Common myeloid progenitor, CD34-positive (primary cell): ENCODE data around the gene TINAGL1.

Source experiments
- CTCF ChIA-PET: fragments of 350-600 bp; sonication (Branson Sonifier 250); formaldehyde crosslinking; loops from one replicate; lab custom pipeline; 2021; ENCODE audit warnings: antibody characterized with exemption; lab: Charles Lee
- POLR2A ChIA-PET: fragments of 350-600 bp; sonication (Branson Sonifier 250); formaldehyde crosslinking; loops from one replicate; lab custom pipeline; 2021; ENCODE audit warnings: antibody characterized with exemption; lab: Charles Lee
- DNase-seq, 3 donors: peaks; one replicate each; pipeline versions ENCODE4 v3.0.0 to v3.0.0-alpha.2; 2013
- H3K27ac ChIP-seq, 2 experiments: 1 replicate in 1 of 2; 2 replicates in 1 of 2; pipeline ENCODE4 v1.7.0; 2013; ENCODE audit warnings: inconsistent platforms in 2 of 2, low read length in 2 of 2, mild to moderate bottlenecking in 2 of 2, low read depth in 1 of 2, moderate library complexity in 1 of 2; ENCODE audit not compliant: severe bottlenecking in 2 of 2, insufficient read depth in 1 of 2, poor library complexity in 1 of 2
- H3K27me3 ChIP-seq, 5 experiments: replicated peaks in 2 of 5; 1 replicate in 3 of 5; 2 replicates in 2 of 5; pipeline versions ENCODE4 v1.6.1 to v1.7.0; 2013; ENCODE audit warnings: low read length in 4 of 5, mild to moderate bottlenecking in 2 of 5, moderate library complexity in 2 of 5, inconsistent platforms in 1 of 5; ENCODE audit not compliant: insufficient read depth in 5 of 5, control insufficient read depth in 4 of 5
- H3K36me3 ChIP-seq, 4 experiments: 1 replicate in 2 of 4; 2 replicates in 2 of 4; pipeline versions ENCODE4 v1.6.1 to v1.7.0; 2013; ENCODE audit warnings: low read length in 3 of 4, control low read depth in 1 of 4, mild to moderate bottlenecking in 1 of 4; ENCODE audit not compliant: control insufficient read depth in 4 of 4, insufficient read depth in 4 of 4
- H3K4me1 ChIP-seq, 4 experiments: 1 replicate in 3 of 4; 2 replicates in 1 of 4; pipeline versions ENCODE4 v1.6.1 to v1.7.1; 2013; ENCODE audit warnings: low read length in 3 of 4, mild to moderate bottlenecking in 3 of 4, control low read depth in 1 of 4, inconsistent platforms in 1 of 4, moderate library complexity in 1 of 4; ENCODE audit not compliant: control insufficient read depth in 4 of 4, insufficient read depth in 4 of 4; ENCODE audit errors: control extremely low read depth in 1 of 4
- H3K4me3 ChIP-seq, 7 experiments: 1 replicate in 4 of 7; 2 replicates in 3 of 7; pipeline versions ENCODE4 v1.5.1 to v1.7.0; 2013; ENCODE audit warnings: mild to moderate bottlenecking in 7 of 7, low read length in 6 of 7, moderate library complexity in 6 of 7, inconsistent platforms in 2 of 7, low read depth in 2 of 7, control low read depth in 1 of 7; ENCODE audit not compliant: insufficient read depth in 4 of 7, control insufficient read depth in 1 of 7; ENCODE audit errors: extremely low read depth in 1 of 7
- H3K9me3 ChIP-seq, 5 experiments: 1 replicate in 4 of 5; 2 replicates in 1 of 5; pipeline versions ENCODE4 v1.6.1 to v1.7.1; 2013; ENCODE audit warnings: low read length in 4 of 5, mild to moderate bottlenecking in 2 of 5, inconsistent platforms in 1 of 5, low read depth in 1 of 5, moderate library complexity in 1 of 5; ENCODE audit not compliant: control insufficient read depth in 4 of 5, insufficient read depth in 2 of 5; ENCODE audit errors: control extremely low read depth in 1 of 5
- WGBS: methylation state at CpG from one replicate; pipeline ENCODE4 v1.1.5; 2013; ENCODE audit not compliant: insufficient coverage; 5-methylcytosine and 5-hydroxymethylcytosine counted together

TINAGL1 gene

GRCh38 chr1:31607360-31607759 is 31.0 kb downstream of the TINAGL1 start:
- H3K4me3 ChIP-seq, result no peak overlapping the region
- H3K27ac ChIP-seq, result no peak overlapping the region
- H3K27me3 ChIP-seq, result no peaks in the 10 kb centered on the region
- POLR2A ChIA-PET, result no interaction called here
- H3K36me3 ChIP-seq, result no peaks in the 10 kb centered on the region
- no peak for DNase-seq
- no peaks in the 10 kb centered on the region for H3K9me3 ChIP-seq
- H3K4me1 ChIP-seq, result no peaks in the 10 kb centered on the region
- CTCF ChIA-PET, result interaction anchor here (1.1 to 5.8 kb wide), 7 partner anchors 9 to 42 kb away, joined by 3 to 31 read pairs (median 5); partner anchors contain the start of gene HCRTR1
- WGBS, result 89% methylated on average over 1 of the region's 5 CpGs

DNA sequence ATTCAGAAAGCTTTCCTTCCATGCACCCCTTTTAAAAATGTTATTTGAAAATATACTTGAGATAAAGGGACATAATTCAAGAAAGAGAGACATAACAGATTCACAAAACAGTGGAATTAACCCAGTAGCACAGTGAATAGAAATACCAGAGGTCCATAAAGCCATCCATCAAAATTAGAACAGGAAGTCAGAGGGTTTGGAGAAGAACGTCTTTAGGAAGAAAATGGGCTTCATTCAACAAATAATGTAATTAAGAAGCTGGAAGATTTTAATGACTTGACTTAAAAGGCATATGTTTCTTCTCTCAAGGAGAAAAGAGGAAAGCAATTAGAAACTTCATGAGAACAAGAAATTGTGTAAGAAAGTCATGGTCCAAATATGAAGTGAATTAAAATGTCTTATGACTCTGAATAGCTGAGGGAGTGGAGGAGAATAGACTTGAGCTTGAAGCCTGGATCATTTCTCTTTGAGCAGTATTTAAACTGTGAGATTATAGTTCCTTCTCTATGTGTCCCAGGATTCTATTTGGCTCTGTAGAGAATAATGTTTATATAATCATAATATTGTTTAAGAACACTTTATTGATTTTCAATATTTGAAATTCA is 33.3 kb downstream of the TINAGL1 start:
- no peaks in the 10 kb centered on the region for H3K9me3 ChIP-seq
- no peak overlapping the region for H3K27ac ChIP-seq
- ChIA-PET CTCF (interaction anchor here (1.3 to 2.4 kb wide), 4 partner anchors 7 to 19 kb away, joined by 4 to 7 read pairs (median 5); partner anchors contain the start of gene HCRTR1), POLR2A (no interaction called here)
- H3K36me3 ChIP-seq, result no peaks in the 10 kb centered on the region
- H3K27me3 ChIP-seq, result no peaks in the 10 kb centered on the region
- DNase-seq, result no peak
- WGBS, result no CpG with 5 or more reads among the region's 1 CpG
- no peak overlapping the region for H3K4me3 ChIP-seq
- no peaks in the 10 kb centered on the region for H3K4me1 ChIP-seq

DNA sequence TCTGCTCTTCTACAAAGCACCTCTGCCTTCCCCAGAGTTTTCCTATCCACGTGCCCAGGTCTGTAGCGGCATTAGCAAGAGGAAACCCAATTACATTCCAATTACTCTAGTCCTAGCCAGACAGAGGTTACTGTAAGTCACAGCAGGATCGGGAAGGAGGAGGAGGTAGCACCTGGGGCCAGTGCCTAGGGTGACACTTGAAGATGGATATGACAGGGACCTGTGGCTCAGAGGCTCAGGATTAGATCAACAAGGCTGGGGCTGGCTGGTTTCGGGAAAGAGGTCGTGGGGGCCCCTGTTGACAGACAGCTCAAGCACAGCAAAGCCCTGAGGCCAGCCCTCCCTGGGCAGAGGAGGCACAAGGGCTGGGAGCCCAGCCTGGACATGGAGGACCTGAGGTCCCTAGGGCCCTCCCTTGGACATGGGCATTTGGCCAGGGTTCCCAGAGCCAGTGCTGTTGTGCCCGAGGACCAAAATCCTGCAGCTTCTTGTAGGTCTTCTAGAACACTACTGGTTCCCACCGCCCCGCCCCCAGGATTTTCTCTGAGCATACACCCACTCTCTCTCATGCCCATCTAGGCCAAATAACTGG is 38.2 kb downstream of the TINAGL1 start:
- 100% methylated on average over 5 of the region's 8 CpGs for WGBS
- peaks cover 0 to 12% (median 9%) of the 10 kb centered on the region in 5 experiments for H3K27me3 ChIP-seq
- CTCF ChIA-PET, result interaction anchor here (0.8 to 1.3 kb wide), 2 partner anchors 12 to 27 kb away, joined by 3 to 4 read pairs; no protein-coding TSS in a partner anchor

GRCh38 chr1:31615414-31615813 is 39.1 kb downstream of the TINAGL1 start:
- WGBS, result 100% methylated on average over 6 of the region's 6 CpGs
- H3K4me3 ChIP-seq, result no peak overlapping the region
- H3K9me3 ChIP-seq, result no peaks in the 10 kb centered on the region
- ChIA-PET CTCF (interaction anchor here (0.6 kb wide), 1 partner anchor 353 kb away, joined by 4 read pairs; no protein-coding TSS in a partner anchor), POLR2A (no interaction called here)
- H3K27me3 ChIP-seq, result peaks cover 0 to 12% (median 9%) of the 10 kb centered on the region in 5 experiments
- peaks cover 0 to 10% (median 8%) of the 10 kb centered on the region in 4 experiments for H3K4me1 ChIP-seq
- peak in 1 of 3 donors; percentile 12 for DNase-seq
- H3K36me3 ChIP-seq, result no peaks in the 10 kb centered on the region
- H3K27ac ChIP-seq, result no peak overlapping the region

More for the DNA sequence above, 38.2 kb downstream of the TINAGL1 start:
- H3K4me1 ChIP-seq, result peaks cover 0 to 10% (median 8%) of the 10 kb centered on the region in 4 experiments
- POLR2A ChIA-PET, result no interaction called here
- H3K4me3 ChIP-seq, result no peak overlapping the region
- H3K27ac ChIP-seq, result no peak overlapping the region
- H3K36me3 ChIP-seq, result no peaks in the 10 kb centered on the region
- no peaks in the 10 kb centered on the region for H3K9me3 ChIP-seq
- DNase-seq, result no peak

DNA sequence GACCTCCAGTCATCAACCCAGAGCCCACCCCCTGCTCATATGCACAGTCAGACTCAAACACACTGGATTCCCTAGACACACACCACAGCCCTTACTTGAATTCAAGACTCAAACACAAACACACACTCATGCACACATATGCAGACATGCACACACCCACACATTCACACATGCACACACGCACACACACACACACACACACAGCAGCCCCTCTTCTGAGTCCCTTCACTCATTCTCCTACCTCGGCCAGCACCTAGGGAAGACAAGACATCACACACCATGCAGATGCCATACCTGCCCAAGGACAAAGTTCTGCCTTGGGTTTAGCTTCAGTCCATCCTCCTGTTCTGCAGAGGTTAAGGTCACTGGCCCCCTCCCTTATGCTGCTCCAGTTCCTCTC is 39.6 kb downstream of the TINAGL1 start:
- WGBS, result 53% methylated on average over 2 of the region's 2 CpGs
- DNase-seq, result no peak
- ChIA-PET POLR2A (interaction anchor here (1.2 kb wide), 1 partner anchor 15 kb away, joined by 3 read pairs; no protein-coding TSS in a partner anchor), CTCF (interaction anchor here (0.6 kb wide), 1 partner anchor 353 kb away, joined by 4 read pairs; no protein-coding TSS in a partner anchor)
- Histone ChIP-seq H3K27ac (no peak overlapping the region), H3K4me1 (peaks cover 0 to 10% (median 8%) of the 10 kb centered on the region in 4 experiments), H3K9me3 (no peaks in the 10 kb centered on the region), H3K27me3 (peaks cover 0 to 12% (median 9%) of the 10 kb centered on the region in 5 experiments), H3K36me3 (no peaks in the 10 kb centered on the region), H3K4me3 (no peak overlapping the region)

DNA sequence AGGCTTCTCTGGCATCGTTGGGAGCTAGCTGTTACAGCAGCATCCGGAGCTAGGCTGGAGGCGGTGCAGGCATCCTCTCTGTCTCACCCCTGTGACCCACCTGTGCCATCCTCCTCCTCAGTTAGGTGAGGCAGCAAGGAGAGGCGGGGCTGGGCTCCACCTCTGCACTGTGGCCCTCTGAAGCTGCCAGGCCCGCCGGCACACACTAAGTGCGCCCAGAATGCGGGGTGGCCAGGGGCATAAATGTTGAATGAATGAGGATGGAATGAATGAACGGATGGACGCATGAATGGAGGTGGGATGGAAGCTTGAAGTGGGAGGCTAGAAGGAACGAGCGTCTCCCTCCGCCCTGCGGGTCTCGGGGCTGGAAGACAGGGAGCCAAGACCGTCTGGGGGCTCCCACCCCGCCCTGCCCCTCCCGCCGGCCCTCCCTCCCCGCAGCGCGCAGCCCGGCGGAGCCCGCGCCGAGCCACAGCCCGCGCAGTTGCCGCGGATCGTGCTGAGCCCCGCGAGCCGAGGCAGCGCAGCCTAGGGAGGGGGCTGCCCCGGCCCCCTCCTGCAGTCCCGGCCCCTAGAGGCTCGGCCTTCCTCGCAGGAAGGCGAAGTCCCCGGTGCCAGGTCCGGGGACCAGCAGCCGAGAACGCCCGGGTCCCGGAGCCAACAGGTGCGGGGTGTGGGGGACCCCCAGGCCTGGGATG is 41.1 kb downstream of the TINAGL1 start, which contains the start of gene HCRTR1:
TSS of gene HCRTR1 (plus strand) at position 472 of the 698 bp plus-strand sequence. CDS start 1,504 bp downstream, outside the sequence.
- peaks cover 0 to 10% (median 8%) of the 10 kb centered on the region in 4 experiments for H3K4me1 ChIP-seq
- POLR2A ChIA-PET, result interaction anchor here (1.2 kb wide), 1 partner anchor 17 kb away, joined by 3 read pairs; no protein-coding TSS in a partner anchor
- no peaks in the 10 kb centered on the region for H3K36me3 ChIP-seq
- no peak within 1 kb of the TSS for H3K27ac ChIP-seq
- CTCF ChIA-PET, result interaction anchor here (0.7 to 4.0 kb wide), 16 partner anchors 9 to 62 kb away, joined by 3 to 26 read pairs (median 7); no protein-coding TSS in a partner anchor
- peak within 1 kb of the TSS in 6 of 7 experiments; percentile 33 to 74 (median 64) for H3K4me3 ChIP-seq
- no peaks in the 10 kb centered on the region for H3K9me3 ChIP-seq
- 11% methylated on average over 33 of the region's 48 CpGs for WGBS
- no peak for DNase-seq
- H3K27me3 ChIP-seq, result peaks cover 0 to 12% (median 9%) of the 10 kb centered on the region in 5 experiments
